CD4-positive, alpha-beta T cell (primary cell): ENCODE results near the gene INAVA. TPM values are rescaled to one million over a fixed set of nuclear protein-coding genes. Genes with fewer than 3 reads are reported as not detected.

Experiments used
- ATAC-seq: fragments of 200-7000 bp; cut with Tn5 transposase; one replicate; pipeline ENCODE4 v1.10.0; 2022; ENCODE audit warnings: mild to moderate bottlenecking; ENCODE audit not compliant: poor library complexity
- CTCF ChIA-PET: fragments of 350-600 bp; sonication (Branson Sonifier 250); formaldehyde crosslinking; loops from one replicate; lab custom pipeline; 2021; ENCODE audit warnings: antibody characterized with exemption, inconsistent platforms; lab: Charles Lee
- POLR2A ChIA-PET: fragments of 350-600 bp; sonication (Branson Sonifier 250); formaldehyde crosslinking; loops from one replicate; lab custom pipeline; 2021; ENCODE audit warnings: antibody characterized with exemption, inconsistent platforms; lab: Charles Lee
- DNase-seq, 14 experiments: peaks; one replicate each; pipeline ENCODE4 v3.0.0-alpha.2; 2013 to 2020; ENCODE audit warnings: mixed read lengths in 2 of 14
- H3K27ac ChIP-seq, 2 donors: one replicate each; pipeline versions ENCODE4 v1.5.1 to v1.7.0; 2013; ENCODE audit warnings: low read length in 2 of 2, low read depth in 1 of 2, mild to moderate bottlenecking in 1 of 2
- H3K27me3 ChIP-seq, 2 experiments: 1 replicate in 1 of 2; 2 replicates in 1 of 2; pipeline versions ENCODE4 v1.6.1 to v1.7.0; 2013; ENCODE audit warnings: low read length in 2 of 2, control low read depth in 1 of 2, mild to moderate bottlenecking in 1 of 2, moderate library complexity in 1 of 2; ENCODE audit not compliant: insufficient read depth in 2 of 2, control insufficient read depth in 1 of 2
- H3K36me3 ChIP-seq: one replicate; pipeline ENCODE4 v1.6.1; 2013; ENCODE audit warnings: low read length, control low read depth; ENCODE audit not compliant: insufficient read depth
- H3K4me1 ChIP-seq: one replicate; pipeline ENCODE4 v1.6.1; 2013; ENCODE audit warnings: low read length, control low read depth; ENCODE audit not compliant: insufficient read depth
- H3K4me3 ChIP-seq: one replicate; pipeline ENCODE4 v1.5.1; 2013; ENCODE audit warnings: mild to moderate bottlenecking, low read length, moderate library complexity
- H3K9me3 ChIP-seq, 2 experiments: 1 replicate in 1 of 2; 2 replicates in 1 of 2; pipeline versions ENCODE4 v1.6.1 to v1.7.0; 2013; ENCODE audit warnings: low read length in 2 of 2, mild to moderate bottlenecking in 2 of 2, control low read depth in 1 of 2, moderate library complexity in 1 of 2; ENCODE audit not compliant: control insufficient read depth in 1 of 2, insufficient read depth in 1 of 2
- H3K27ac Mint-ChIP-seq: one replicate; pipeline ENCODE4 v1.8.0; 2020; ENCODE audit warnings: mixed read lengths
- H3K27me3 Mint-ChIP-seq: one replicate; pipeline ENCODE4 v1.8.0; 2021; ENCODE audit warnings: mixed read lengths
- H3K36me3 Mint-ChIP-seq: one replicate; pipeline ENCODE4 v1.8.0; 2021; ENCODE audit warnings: low read depth, mixed read lengths
- H3K4me1 Mint-ChIP-seq: one replicate; pipeline ENCODE4 v1.8.0; 2021; ENCODE audit warnings: low read depth, mixed read lengths
- H3K4me3 Mint-ChIP-seq: one replicate; pipeline ENCODE4 v1.8.0; 2020; ENCODE audit warnings: mild to moderate bottlenecking, mixed read lengths
- H3K9me3 Mint-ChIP-seq: one replicate; pipeline ENCODE4 v1.8.0; 2020; ENCODE audit warnings: mixed read lengths
- intact Hi-C, 2 experiments: fragments of 100-400 bp; cut with DNase I in 1 of 2; cut with micrococcal nuclease in 1 of 2; formaldehyde crosslinking; loops; one replicate each; pipeline versions ENCODE4 v1.15.1 to v1.9.0; 2023 to 2025; cut with DNase I, micrococcal nuclease
- total RNA-seq, 174 experiments: library from RNA in 2 of 174; stranded (reverse) in 2 of 174; gene quantifications; one replicate each; pipeline ENCODE4 v1.2.3 and lab custom pipeline; 2021 to 2026
- TF ChIP-seq, protein P1 (sequence below): fragments of 200-600 bp; IDR thresholded peaks from one replicate; pipeline ENCODE4 v1.8.0; 2022; ENCODE audit warnings: antibody characterized with exemption, mild to moderate bottlenecking

The INAVA gene
- total RNA-seq, 2 experiments from 2014 or later = 0.22 TPM; not detected in 1

GRCh38 chr1:200945111-200945510 lies 50.4 kb downstream of the INAVA start:
- no peaks in the 10 kb centered on the region for H3K27me3 ChIP-seq
- H3K36me3 ChIP-seq = no peaks in the 10 kb centered on the region
- peaks cover 11% of the 10 kb centered on the region for H3K9me3 Mint-ChIP-seq
- peaks cover 0 to 13% of the 10 kb centered on the region in 2 experiments for H3K9me3 ChIP-seq
- ChIA-PET CTCF (no interaction called here), POLR2A (no interaction called here)
- TF ChIP-seq, protein P1, sequence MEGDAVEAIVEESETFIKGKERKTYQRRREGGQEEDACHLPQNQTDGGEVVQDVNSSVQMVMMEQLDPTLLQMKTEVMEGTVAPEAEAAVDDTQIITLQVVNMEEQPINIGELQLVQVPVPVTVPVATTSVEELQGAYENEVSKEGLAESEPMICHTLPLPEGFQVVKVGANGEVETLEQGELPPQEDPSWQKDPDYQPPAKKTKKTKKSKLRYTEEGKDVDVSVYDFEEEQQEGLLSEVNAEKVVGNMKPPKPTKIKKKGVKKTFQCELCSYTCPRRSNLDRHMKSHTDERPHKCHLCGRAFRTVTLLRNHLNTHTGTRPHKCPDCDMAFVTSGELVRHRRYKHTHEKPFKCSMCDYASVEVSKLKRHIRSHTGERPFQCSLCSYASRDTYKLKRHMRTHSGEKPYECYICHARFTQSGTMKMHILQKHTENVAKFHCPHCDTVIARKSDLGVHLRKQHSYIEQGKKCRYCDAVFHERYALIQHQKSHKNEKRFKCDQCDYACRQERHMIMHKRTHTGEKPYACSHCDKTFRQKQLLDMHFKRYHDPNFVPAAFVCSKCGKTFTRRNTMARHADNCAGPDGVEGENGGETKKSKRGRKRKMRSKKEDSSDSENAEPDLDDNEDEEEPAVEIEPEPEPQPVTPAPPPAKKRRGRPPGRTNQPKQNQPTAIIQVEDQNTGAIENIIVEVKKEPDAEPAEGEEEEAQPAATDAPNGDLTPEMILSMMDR = no peak
- no peak overlapping the region for H3K27ac Mint-ChIP-seq
- ATAC-seq (no peak), DNase-seq (no peak)
- intact Hi-C loops = no loop called here
- no peak overlapping the region for H3K27ac ChIP-seq
- H3K36me3 Mint-ChIP-seq = peaks cover 7% of the 10 kb centered on the region
- no peaks in the 10 kb centered on the region for H3K4me1 Mint-ChIP-seq
- no peak overlapping the region for H3K4me3 Mint-ChIP-seq
- no peaks in the 10 kb centered on the region for H3K27me3 Mint-ChIP-seq
- H3K4me1 ChIP-seq = no peaks in the 10 kb centered on the region
- H3K4me3 ChIP-seq = no peak overlapping the region

GRCh38 chr1:200947059-200947566 lies 52.4 kb downstream of the INAVA start:
- TF ChIP-seq, protein P1 = no peak
- intact Hi-C loops = no loop called here
- H3K9me3 Mint-ChIP-seq = peaks cover 4% of the 10 kb centered on the region
- Histone ChIP-seq H3K27ac (no peak overlapping the region), H3K36me3 (no peaks in the 10 kb centered on the region), H3K27me3 (no peaks in the 10 kb centered on the region), H3K4me3 (no peak overlapping the region), H3K9me3 (peaks cover 0 to 13% of the 10 kb centered on the region in 2 experiments), H3K4me1 (no peaks in the 10 kb centered on the region)
- CTCF ChIA-PET = no interaction called here
- H3K36me3 Mint-ChIP-seq = no peaks in the 10 kb centered on the region
- POLR2A ChIA-PET = no interaction called here
- no peak overlapping the region for H3K4me3 Mint-ChIP-seq
- H3K4me1 Mint-ChIP-seq = no peaks in the 10 kb centered on the region
- H3K27me3 Mint-ChIP-seq = no peaks in the 10 kb centered on the region
- DNase-seq = no peak
- no peak for ATAC-seq
- no peak overlapping the region for H3K27ac Mint-ChIP-seq

- H3K4me1 Mint-ChIP-seq = no peaks in the 10 kb centered on the region
- CTCF ChIA-PET = no interaction called here
Measured at GRCh38 chr1:200949626-200950025, 54.9 kb downstream of the INAVA start.

More at GRCh38 chr1:200949626-200950025, 54.9 kb downstream of the INAVA start:
- H3K9me3 Mint-ChIP-seq = peaks cover 1% of the 10 kb centered on the region
- no peaks in the 10 kb centered on the region for H3K36me3 ChIP-seq
- H3K4me1 ChIP-seq = no peaks in the 10 kb centered on the region
- intact Hi-C loops = no loop called here
- H3K27ac Mint-ChIP-seq = no peak overlapping the region
- no peak overlapping the region for H3K4me3 Mint-ChIP-seq
- no peak overlapping the region for H3K27ac ChIP-seq
- peaks cover 5% of the 10 kb centered on the region for H3K27me3 Mint-ChIP-seq
- H3K9me3 ChIP-seq = peaks cover 0 to 10% of the 10 kb centered on the region in 2 experiments
- no peak overlapping the region for H3K4me3 ChIP-seq
- ATAC-seq (no peak), DNase-seq (no peak)
- POLR2A ChIA-PET = no interaction called here
- TF ChIP-seq, protein P1 = no peak
- no peaks in the 10 kb centered on the region for H3K27me3 ChIP-seq
- no peaks in the 10 kb centered on the region for H3K36me3 Mint-ChIP-seq
